Fibroblast of lung (primary cell): ENCODE data around the gene TNIK.

ENCODE experiments used
- CTCF ChIP-seq, 2 donors: IDR thresholded peaks in 1 of 2; conservative IDR thresholded peaks in 1 of 2; 1 replicate in 1 of 2; 2 replicates in 1 of 2; pipeline ENCODE4 v1.5.1; 2011 to 2012; ENCODE audit warnings: low read length in 2 of 2, control low read depth in 1 of 2, inconsistent platforms in 1 of 2, low read depth in 1 of 2, mild to moderate bottlenecking in 1 of 2
- EZH2 ChIP-seq: IDR thresholded peaks from 2 replicates; pipeline ENCODE4 v1.5.1; 2012; ENCODE audit warnings: low read length, control low read depth, mild to moderate bottlenecking; ENCODE audit errors: missing control alignments

- no peak for TF ChIP-seq CTCF (conservative IDR thresholded peaks at IDR 0.05 in 1 of 2, IDR thresholded peaks at IDR 0.05 in 1 of 2; ENCODE audit: low read depth in 1 of 2, low read length in 2 of 2)
- no peak for TF ChIP-seq EZH2
Measured at GRCh38 chr3:171420667-171421066, 39.5 kb downstream of the TNIK start.
